ENCODE data around the gene PISD.

The PISD gene

GRCh38 chr22:31579835-31580242, 82.2 kb downstream of the PISD start:
- H3K4me3 ChIP-seq (ENCODE audit: low read depth, low read length), result no peak overlapping the region
- DNase-seq (ENCODE audit: low read depth), result no peak
- no peak for TF ChIP-seq CTCF (IDR thresholded peaks at IDR 0.05; ENCODE audit: insufficient read depth, low read depth, low read length, missing control alignments)

- no peak for DNase-seq (ENCODE audit: low read depth)
- no peak overlapping the region for H3K4me3 ChIP-seq (ENCODE audit: low read depth, low read length)
- TF ChIP-seq CTCF (IDR thresholded peaks at IDR 0.05; ENCODE audit: insufficient read depth, low read depth, low read length, missing control alignments), result no peak
Observed at GRCh38 chr22:31578171-31578570, 83.8 kb downstream of the PISD start.

GRCh38 chr22:31577711-31578110, 84.3 kb downstream of the PISD start:
- H3K4me3 ChIP-seq (ENCODE audit: low read depth, low read length), result no peak overlapping the region
- no peak for DNase-seq (ENCODE audit: low read depth)
- TF ChIP-seq CTCF (IDR thresholded peaks at IDR 0.05; ENCODE audit: insufficient read depth, low read depth, low read length, missing control alignments), result no peak

- TF ChIP-seq CTCF (IDR thresholded peaks at IDR 0.05; ENCODE audit: insufficient read depth, low read depth, low read length, missing control alignments), result no peak
- DNase-seq (ENCODE audit: low read depth), result no peak
- H3K4me3 ChIP-seq (ENCODE audit: low read depth, low read length), result no peak overlapping the region
Observed at GRCh38 chr22:31575190-31575589, 86.8 kb downstream of the PISD start.

- no peak for TF ChIP-seq CTCF (IDR thresholded peaks at IDR 0.05; ENCODE audit: insufficient read depth, low read depth, low read length, missing control alignments)
- no peak for DNase-seq (ENCODE audit: low read depth)
- H3K4me3 ChIP-seq (ENCODE audit: low read depth, low read length), result no peak overlapping the region
Observed at GRCh38 chr22:31574055-31574670, 87.9 kb downstream of the PISD start.

GRCh38 chr22:31572939-31573338, 89.1 kb downstream of the PISD start:
- DNase-seq (ENCODE audit: low read depth), result no peak
- no peak for TF ChIP-seq CTCF (IDR thresholded peaks at IDR 0.05; ENCODE audit: insufficient read depth, low read depth, low read length, missing control alignments)
- no peak overlapping the region for H3K4me3 ChIP-seq (ENCODE audit: low read depth, low read length)

- DNase-seq (ENCODE audit: low read depth), result no peak
- no peak overlapping the region for H3K4me3 ChIP-seq (ENCODE audit: low read depth, low read length)
- no peak for TF ChIP-seq CTCF (IDR thresholded peaks at IDR 0.05; ENCODE audit: insufficient read depth, low read depth, low read length, missing control alignments)
Observed at GRCh38 chr22:31569126-31569525, 92.9 kb downstream of the PISD start.
